K562 (cell line): ENCODE data around the gene GRIK5. TPM values are rescaled to one million over a fixed set of nuclear protein-coding genes. Genes with fewer than 3 reads are reported as not detected.

Experiments used
- ATAC-seq: fragments of 200-7000 bp; cut with Tn5 transposase; 3 replicates; pipeline ENCODE4 v1.9.1; 2020; ENCODE audit warnings: moderate library complexity
- BruUV-seq: library from RNA; stranded (reverse); fragments of 400-500 nt; replicated peaks from 2 replicates; lab custom pipeline; 2021; lab: Mats Ljungman, UMichigan
- CTCF ChIA-PET: fragments of 300-600 bp; formaldehyde crosslinking; extraction: SDS; loops from one replicate; lab custom pipeline; 2021; ENCODE audit warnings: low intra/inter-chr PET ratio; lab: Yijun Ruan, JAX
- POLR2A ChIA-PET: fragments of 300-600, 350-650 bp; sonication (Branson Sonifier 250); formaldehyde crosslinking; extraction: SDS; loops from one replicate; lab custom pipeline; 2021; ENCODE audit warnings: antibody characterized with exemption, inconsistent platforms; lab: Yijun Ruan, JAX
- DNase-seq, 4 experiments: peaks; one replicate each; pipeline versions ENCODE4 v3.0.0 to v3.0.0-alpha.2; 2011 to 2018; ENCODE audit warnings: low spot score in 3 of 4, mixed read lengths in 3 of 4; ENCODE audit errors: extremely low read depth in 1 of 4
- FAIRE-seq: peaks from 2 replicates; lab custom pipeline; 2011; peaks lifted over from hg19 to GRCh38; lab: Jason Lieb, UNC
- H2AFZ ChIP-seq: 2 replicates; pipeline ENCODE4 v1.6.0; 2011; ENCODE audit warnings: low read depth, low read length, control low read depth, inconsistent platforms
- H3K27ac ChIP-seq: fragments of 200-600 bp; 3 replicates; pipeline ENCODE4 v1.8.0; 2011; ENCODE audit warnings: low read depth, mild to moderate bottlenecking, control low read depth, inconsistent platforms, low read length, moderate library complexity, mixed read lengths; ENCODE audit errors: extremely low read depth
- H3K27me3 ChIP-seq, 2 experiments: fragments of 300-600 bp in 1 of 2; 2 replicates in 1 of 2; 3 replicates in 1 of 2; pipeline versions ENCODE4 v1.6.0 to v1.8.0; 2011; ENCODE audit warnings: inconsistent platforms in 2 of 2, low read length in 2 of 2, mild to moderate bottlenecking in 1 of 2, mixed read lengths in 1 of 2, moderate library complexity in 1 of 2; ENCODE audit not compliant: control insufficient read depth in 2 of 2, insufficient read depth in 2 of 2
- H3K36me3 ChIP-seq: fragments of 300-600 bp; 3 replicates; pipeline ENCODE4 v1.8.0; 2011; ENCODE audit warnings: mild to moderate bottlenecking, low read length, inconsistent platforms; ENCODE audit not compliant: control insufficient read depth, insufficient read depth
- H3K4me1 ChIP-seq, 2 experiments: fragments of 200-600 bp in 1 of 2; replicated peaks in 1 of 2; 2 replicates in 1 of 2; 3 replicates in 1 of 2; pipeline versions ENCODE4 v1.5.1 to v1.8.0; 2011; ENCODE audit warnings: inconsistent platforms in 2 of 2, low read length in 2 of 2, mild to moderate bottlenecking in 1 of 2, mixed read lengths in 1 of 2, moderate library complexity in 1 of 2; ENCODE audit not compliant: control insufficient read depth in 2 of 2, insufficient read depth in 2 of 2
- H3K4me2 ChIP-seq: 2 replicates; pipeline ENCODE4 v1.6.1; 2011; ENCODE audit warnings: low read length, control low read depth, inconsistent platforms, mixed read lengths; ENCODE audit not compliant: insufficient read depth
- H3K4me3 ChIP-seq: fragments of 200-600 bp; sonication (generic), shearing (Covaris generic); 2 replicates; pipeline ENCODE4 v1.5.1; 2016; ENCODE audit warnings: control low read depth, inconsistent platforms
- H3K79me2 ChIP-seq: fragments of 200-600 bp; 3 replicates; pipeline ENCODE4 v1.8.0; 2011; ENCODE audit warnings: low read length, inconsistent platforms; ENCODE audit not compliant: control insufficient read depth, insufficient read depth
- H3K9ac ChIP-seq, 2 experiments: 2 replicates each; pipeline versions ENCODE4 v1.6.0 to v1.6.1; 2011; ENCODE audit warnings: low read depth in 2 of 2, low read length in 2 of 2, control low read depth in 1 of 2, inconsistent platforms in 1 of 2, mild to moderate bottlenecking in 1 of 2, mixed read lengths in 1 of 2; ENCODE audit not compliant: insufficient read depth in 1 of 2
- H3K9me1 ChIP-seq: one replicate; pipeline ENCODE4 v1.6.0; 2011; ENCODE audit warnings: inconsistent platforms, mild to moderate bottlenecking, low read length, moderate library complexity; ENCODE audit not compliant: control insufficient read depth, insufficient read depth
- H3K9me3 ChIP-seq: replicated peaks from 2 replicates; pipeline ENCODE4 v1.5.1; 2011; ENCODE audit warnings: low read depth, low read length, inconsistent platforms; ENCODE audit not compliant: control insufficient read depth, insufficient read depth
- H4K20me1 ChIP-seq: replicated peaks from 2 replicates; pipeline ENCODE4 v1.6.1; 2011; ENCODE audit warnings: low read length, inconsistent platforms, mixed read lengths; ENCODE audit not compliant: control insufficient read depth, insufficient read depth
- ETS2 ChIP-seq: IDR thresholded peaks from 2 replicates; pipeline ENCODE4 v1.6.1; 2016; ENCODE audit warnings: borderline replicate concordance, missing genetic modification characterization, mild to moderate bottlenecking, moderate library complexity, missing compliant biosample characterization; ENCODE audit not compliant: poor library complexity, severe bottlenecking
- JUNB ChIP-seq: fragments of 450-650 bp; formaldehyde crosslinking; conservative IDR thresholded peaks from 2 replicates; pipeline ENCODE4 v1.4.0; 2020; ENCODE audit warnings: mild to moderate bottlenecking
- JUND ChIP-seq, 2 experiments: IDR thresholded peaks; 2 replicates in 1 of 2; 3 replicates in 1 of 2; pipeline ENCODE4 v1.6.1; 2011; ENCODE audit warnings: borderline replicate concordance in 2 of 2, low read depth in 2 of 2, low read length in 2 of 2, improper control_type of control experiment in 1 of 2, missing biosample characterization in 1 of 2, missing genetic modification characterization in 1 of 2, missing genetic modification reagents in 1 of 2
- MIER1 ChIP-seq: fragments of 450-650 bp; IDR thresholded peaks from 2 replicates; pipeline ENCODE4 v1.6.1; 2016; ENCODE audit warnings: antibody characterized with exemption, mild to moderate bottlenecking, low read depth
- NCOA1 ChIP-seq: fragments of 450-650 bp; IDR thresholded peaks from 2 replicates; pipeline ENCODE4 v1.6.1; 2016; ENCODE audit warnings: low read depth
- NR3C1 ChIP-seq: sonication (generic); formaldehyde crosslinking; IDR thresholded peaks from 2 replicates; pipeline ENCODE4 v1.8.1; 2022; ENCODE audit warnings: missing genetic modification reagents
- THAP7 ChIP-seq: fragments of 250-450 bp; sonication (Bioruptor Pico); IDR thresholded peaks from 2 replicates; pipeline ENCODE4 v1.5.0; 2021
- ZBED1 ChIP-seq: IDR thresholded peaks from 2 replicates; pipeline ENCODE4 v1.6.1; 2014
- ZKSCAN8 ChIP-seq: fragments of 200-800 bp; sonication (Bioruptor generic); IDR thresholded peaks from 2 replicates; pipeline ENCODE4 v1.6.1; 2016; ENCODE audit warnings: missing genetic modification characterization, missing compliant biosample characterization
- ZNF239 ChIP-seq: fragments of 250-450 bp; sonication (Bioruptor Pico); IDR thresholded peaks from 2 replicates; pipeline ENCODE4 v1.4.0; 2020; ENCODE audit warnings: mild to moderate bottlenecking
- ZNF280A ChIP-seq: fragments of 450-650 bp; IDR thresholded peaks from 2 replicates; pipeline ENCODE4 v1.6.1; 2018; ENCODE audit warnings: mild to moderate bottlenecking, low read depth; ENCODE audit not compliant: partially characterized antibody
- ZNF282 ChIP-seq: sonication (generic); formaldehyde crosslinking; IDR thresholded peaks from 2 replicates; pipeline ENCODE4 v1.8.1; 2023; ENCODE audit warnings: missing genetic modification reagents
- ZNF316 ChIP-seq: fragments of 450-650 bp; IDR thresholded peaks from 2 replicates; pipeline ENCODE4 v1.6.1; 2016
- ZNF699 ChIP-seq: fragments of 250-450 bp; sonication (Bioruptor Pico); IDR thresholded peaks from 2 replicates; pipeline ENCODE4 v1.8.0; 2021; ENCODE audit warnings: mild to moderate bottlenecking, moderate library complexity; ENCODE audit not compliant: insufficient replicate concordance
- WGBS: fragments of 100-300 bp; shearing (Covaris generic); methylation state at CpG from one replicate; pipeline ENCODE4 v1.1.6; 2016; ENCODE audit warnings: low coverage, mixed read lengths; ENCODE audit not compliant: insufficient coverage; ENCODE audit errors: missing lambda C conversion rate; 5-methylcytosine and 5-hydroxymethylcytosine counted together
- in situ Hi-C: fragments of 300-500 bp; cut with MboI; formaldehyde crosslinking; loops from 4 replicates; pipeline ENCODE4 v1.15.0; 2018; ENCODE audit warnings: inconsistent platforms, mixed read lengths
- intact Hi-C: fragments of 100-400 bp; cut with micrococcal nuclease; formaldehyde crosslinking; loops from 2 replicates; pipeline ENCODE4 v1.14.2; 2022
- polyA plus RNA-seq, 8 experiments: library from polyadenylated mRNA; depleted of rRNA in 4 of 8; stranded (reverse) in 5 of 8; unstranded in 3 of 8; fragments of >200 nt; fragmentation: Nextera tagmentation in 2 of 8; fragmentation: Illumina TruSeq in 1 of 8; extraction: Ambion mirVana in 2 of 8; extraction: Trizol in 1 of 8; gene quantifications; 2 replicates each; pipeline versions ENCODE4 v1.2.1 to v1.2.3, GENCODE V29; 2011 to 2014; ENCODE audit warnings: inconsistent platforms in 1 of 8, missing spikeins in 1 of 8
- total RNA-seq, 7 experiments: library from RNA; depleted of rRNA in 6 of 7; stranded (reverse); fragments of >200 nt in 6 of 7; fragmentation: Illumina TruSeq in 2 of 7; extraction: Trizol in 2 of 7; gene quantifications; 2 replicates each; pipeline versions ENCODE4 v1.2.1 to v1.2.3, GENCODE V29; 2011 to 2021; ENCODE audit warnings: low replicate concordance in 1 of 7
- TF ChIP-seq, protein P1 (sequence below): fragments of 450-650 bp; IDR thresholded peaks from 2 replicates; pipeline ENCODE4 v1.6.1; 2016; ENCODE audit warnings: mild to moderate bottlenecking

The GRIK5 gene
- total and polyA plus RNA-seq, 9 of the 15 experiments (the other 6 are each of a cell fraction or from before 2014, with no cell fraction given) = 0.04 to 0.55 (median 0.27) TPM; not detected in 2

DNA sequence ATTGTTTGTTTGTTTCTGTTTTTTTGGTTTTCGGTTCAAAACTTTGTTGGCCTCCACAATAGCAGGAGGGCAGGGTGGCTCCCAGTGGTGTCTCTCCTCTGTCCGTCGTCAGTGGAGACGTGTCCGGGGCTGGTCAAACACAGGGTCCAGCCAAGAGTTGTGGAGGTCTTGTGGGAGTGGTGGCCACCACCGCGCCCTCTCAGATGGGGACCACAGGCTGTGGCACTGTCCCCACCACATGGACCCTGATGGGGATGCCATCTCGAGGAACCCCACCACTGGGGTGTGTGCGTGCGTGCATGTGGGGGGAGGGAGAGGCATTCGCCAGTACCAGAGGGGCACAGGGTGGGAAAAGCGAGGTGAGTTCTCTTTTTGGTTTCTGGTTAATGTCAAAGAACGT lies 19.8 kb upstream of the GRIK5 start:
- Histone ChIP-seq H3K4me1 (peaks cover 7 to 21% of the 10 kb centered on the region in 2 experiments; a peak in 4 of 5 replicates), H3K4me3 (no peak overlapping the region), H2AFZ (no peak overlapping the region), H3K9me3 (no peaks in the 10 kb centered on the region), H3K79me2 (no peaks in the 10 kb centered on the region), H3K9me1 (no peaks in the 10 kb centered on the region), H3K9ac (no peak overlapping the region), H3K27me3 (peaks cover 0 to 7% of the 10 kb centered on the region in 2 experiments; a peak in 3 of 5 replicates), H3K4me2 (no peak overlapping the region), H4K20me1 (no peaks in the 10 kb centered on the region), H3K27ac (no peak overlapping the region), H3K36me3 (no peaks in the 10 kb centered on the region)
- no peak for FAIRE-seq
- no peak for DNase-seq
- no peak for ATAC-seq
- no TSS peak for BruUV-seq
- POLR2A ChIA-PET = no interaction called here
- TF ChIP-seq ZNF280A (no peak), JUND (IDR thresholded peaks at IDR 0.05; ENCODE audit: borderline replicate concordance, low read depth, low read length) (no peak), JUND (tag; IDR thresholded peaks at IDR 0.05; ENCODE audit: borderline replicate concordance, low read depth, low read length) (no peak), ETS2 (tag) (no peak), NR3C1 (no peak), ZNF239 (no peak), ZKSCAN8 (no peak), JUNB (CRISPR knock-in tag) (no peak), NCOA1 (no peak), ZNF699 (CRISPR knock-in tag) (no peak), THAP7 (CRISPR knock-in tag) (no peak), MIER1 (no peak), ZNF282 (CRISPR knock-in tag) (no peak), ZBED1 (no peak), ZNF316 (no peak)
- TF ChIP-seq, protein P1, sequence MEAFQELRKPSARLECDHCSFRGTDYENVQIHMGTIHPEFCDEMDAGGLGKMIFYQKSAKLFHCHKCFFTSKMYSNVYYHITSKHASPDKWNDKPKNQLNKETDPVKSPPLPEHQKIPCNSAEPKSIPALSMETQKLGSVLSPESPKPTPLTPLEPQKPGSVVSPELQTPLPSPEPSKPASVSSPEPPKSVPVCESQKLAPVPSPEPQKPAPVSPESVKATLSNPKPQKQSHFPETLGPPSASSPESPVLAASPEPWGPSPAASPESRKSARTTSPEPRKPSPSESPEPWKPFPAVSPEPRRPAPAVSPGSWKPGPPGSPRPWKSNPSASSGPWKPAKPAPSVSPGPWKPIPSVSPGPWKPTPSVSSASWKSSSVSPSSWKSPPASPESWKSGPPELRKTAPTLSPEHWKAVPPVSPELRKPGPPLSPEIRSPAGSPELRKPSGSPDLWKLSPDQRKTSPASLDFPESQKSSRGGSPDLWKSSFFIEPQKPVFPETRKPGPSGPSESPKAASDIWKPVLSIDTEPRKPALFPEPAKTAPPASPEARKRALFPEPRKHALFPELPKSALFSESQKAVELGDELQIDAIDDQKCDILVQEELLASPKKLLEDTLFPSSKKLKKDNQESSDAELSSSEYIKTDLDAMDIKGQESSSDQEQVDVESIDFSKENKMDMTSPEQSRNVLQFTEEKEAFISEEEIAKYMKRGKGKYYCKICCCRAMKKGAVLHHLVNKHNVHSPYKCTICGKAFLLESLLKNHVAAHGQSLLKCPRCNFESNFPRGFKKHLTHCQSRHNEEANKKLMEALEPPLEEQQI = no peak
- in situ Hi-C loops (no loop called here), intact Hi-C loops (no loop called here)
- CTCF ChIA-PET = interaction anchor here (0.7 kb wide), 1 partner anchor 50 kb away, joined by 5 read pairs; no protein-coding TSS in a partner anchor
- WGBS = 60% methylated on average over 12 of the region's 13 CpGs
